C4-2B (cell line): ENCODE results near the gene MYH1.

Source experiments
- H3K27ac ChIP-seq: fragments of 450-650 bp; 2 replicates; pipeline ENCODE4 v1.5.1; 2017
- ZFX ChIP-seq: fragments of 450-650 bp; IDR thresholded peaks from 2 replicates; pipeline ENCODE4 v1.6.1; 2017
- TF ChIP-seq, protein P1 (sequence below): fragments of 450-650 bp; conservative IDR thresholded peaks from 2 replicates; pipeline ENCODE4 v1.5.1; 2017; ENCODE audit warnings: mild to moderate bottlenecking

The MYH1 gene

DNA sequence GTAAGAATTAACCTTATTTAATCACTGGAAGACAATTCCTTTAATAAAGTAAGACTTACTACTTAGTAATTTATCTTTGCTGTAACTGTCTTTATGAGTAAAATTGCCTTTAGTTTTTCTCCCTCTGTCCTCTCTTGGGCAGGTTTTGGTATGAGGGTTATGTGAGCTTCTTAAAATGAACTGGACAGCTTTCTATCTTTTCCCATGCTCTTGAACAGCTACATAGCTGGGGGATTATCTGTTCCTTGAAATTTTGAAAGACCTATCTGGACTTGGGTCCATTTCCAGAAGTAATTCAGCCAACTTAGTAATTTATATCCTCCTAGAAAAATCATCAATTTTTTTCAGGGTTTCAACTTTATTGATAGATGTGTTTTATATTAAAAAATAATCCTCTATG lies 3.6 kb upstream of the MYH1 start:
- TF ChIP-seq, protein P1, sequence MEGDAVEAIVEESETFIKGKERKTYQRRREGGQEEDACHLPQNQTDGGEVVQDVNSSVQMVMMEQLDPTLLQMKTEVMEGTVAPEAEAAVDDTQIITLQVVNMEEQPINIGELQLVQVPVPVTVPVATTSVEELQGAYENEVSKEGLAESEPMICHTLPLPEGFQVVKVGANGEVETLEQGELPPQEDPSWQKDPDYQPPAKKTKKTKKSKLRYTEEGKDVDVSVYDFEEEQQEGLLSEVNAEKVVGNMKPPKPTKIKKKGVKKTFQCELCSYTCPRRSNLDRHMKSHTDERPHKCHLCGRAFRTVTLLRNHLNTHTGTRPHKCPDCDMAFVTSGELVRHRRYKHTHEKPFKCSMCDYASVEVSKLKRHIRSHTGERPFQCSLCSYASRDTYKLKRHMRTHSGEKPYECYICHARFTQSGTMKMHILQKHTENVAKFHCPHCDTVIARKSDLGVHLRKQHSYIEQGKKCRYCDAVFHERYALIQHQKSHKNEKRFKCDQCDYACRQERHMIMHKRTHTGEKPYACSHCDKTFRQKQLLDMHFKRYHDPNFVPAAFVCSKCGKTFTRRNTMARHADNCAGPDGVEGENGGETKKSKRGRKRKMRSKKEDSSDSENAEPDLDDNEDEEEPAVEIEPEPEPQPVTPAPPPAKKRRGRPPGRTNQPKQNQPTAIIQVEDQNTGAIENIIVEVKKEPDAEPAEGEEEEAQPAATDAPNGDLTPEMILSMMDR = no peak
- no peak for TF ChIP-seq ZFX
- H3K27ac ChIP-seq = no peak overlapping the region

DNA sequence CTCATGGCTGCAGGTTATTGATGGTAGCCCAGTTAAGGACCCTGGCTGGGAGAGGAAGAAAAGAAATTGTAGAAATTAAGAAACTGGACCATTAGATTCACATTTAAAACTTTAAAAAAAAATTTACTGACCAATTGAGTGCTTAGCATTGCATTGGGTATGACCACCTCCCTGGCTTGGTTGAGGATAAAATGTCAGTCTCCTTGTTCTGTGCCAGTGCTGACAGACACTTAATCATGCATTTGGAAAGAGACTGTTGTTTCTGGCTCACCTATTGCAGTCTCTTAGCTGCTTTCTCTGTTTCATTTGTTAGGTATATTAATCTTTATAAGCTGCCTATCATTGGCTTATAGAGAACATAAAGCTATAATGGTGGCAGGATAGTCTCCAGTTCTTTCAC lies 1.7 kb downstream of the MYH1 start:
- TF ChIP-seq, protein P1 = no peak
- no peak for TF ChIP-seq ZFX
- H3K27ac ChIP-seq = no peak overlapping the region

DNA sequence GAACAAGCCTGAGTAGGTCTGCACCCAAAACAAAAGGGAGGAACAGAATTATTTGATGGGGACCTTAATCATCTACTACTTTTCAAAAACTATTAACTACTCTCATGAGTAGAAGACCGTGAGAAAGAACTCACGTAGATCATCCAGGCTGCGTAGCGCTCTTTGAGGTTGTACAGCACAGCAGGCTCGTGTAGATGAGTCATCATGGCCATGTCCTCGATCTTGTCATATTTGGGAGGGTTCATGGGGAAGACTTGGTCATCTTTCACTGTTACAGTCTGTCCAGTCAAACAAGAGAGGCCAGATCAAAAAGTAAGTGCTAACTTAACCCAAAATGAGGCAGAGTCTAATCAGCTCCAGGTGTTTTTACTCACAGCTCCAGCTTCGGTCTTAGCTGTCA lies 2.3 kb downstream of the MYH1 start:
- H3K27ac ChIP-seq = no peak overlapping the region
- no peak for TF ChIP-seq ZFX
- TF ChIP-seq, protein P1 = no peak

DNA sequence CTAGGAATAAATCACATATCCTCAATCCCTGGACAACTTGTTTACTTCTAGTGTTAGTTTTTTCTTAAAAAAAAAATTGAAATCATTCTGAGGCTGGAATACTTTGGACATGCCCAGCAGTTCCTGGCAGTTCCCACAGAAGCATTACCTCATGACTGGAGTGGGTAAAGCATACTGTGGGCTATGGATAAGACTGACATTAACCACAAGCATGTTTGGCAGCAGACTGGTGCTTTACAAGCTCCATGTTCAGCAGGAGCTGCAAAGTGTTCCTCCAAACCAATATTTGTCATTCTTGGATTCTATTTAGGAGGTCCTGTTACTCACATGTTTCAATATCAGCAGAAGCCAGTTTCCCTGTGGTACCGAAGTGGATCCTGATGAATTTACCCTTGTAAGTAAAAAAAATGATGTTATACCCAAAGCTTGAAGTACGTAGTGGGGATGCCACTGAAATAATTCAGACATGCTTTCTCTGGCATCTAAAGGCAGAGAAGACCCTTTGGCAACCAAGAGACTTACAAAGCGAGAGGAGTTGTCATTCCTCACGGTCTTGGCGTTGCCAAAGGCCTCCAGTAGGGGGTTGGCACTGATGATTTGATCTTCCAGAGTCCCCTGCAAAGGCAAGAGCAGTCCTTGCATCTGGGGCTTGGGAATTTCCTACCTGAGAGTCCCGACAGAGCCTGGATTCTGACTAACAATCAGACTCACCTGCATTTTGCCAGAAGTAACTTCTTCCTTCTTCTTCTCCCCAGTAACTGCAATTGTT lies 4.9 kb downstream of the MYH1 start:
- no peak for TF ChIP-seq ZFX
- TF ChIP-seq, protein P1 = no peak; the same call in 1 of the 2 replicates
- no peak overlapping the region for H3K27ac ChIP-seq

DNA sequence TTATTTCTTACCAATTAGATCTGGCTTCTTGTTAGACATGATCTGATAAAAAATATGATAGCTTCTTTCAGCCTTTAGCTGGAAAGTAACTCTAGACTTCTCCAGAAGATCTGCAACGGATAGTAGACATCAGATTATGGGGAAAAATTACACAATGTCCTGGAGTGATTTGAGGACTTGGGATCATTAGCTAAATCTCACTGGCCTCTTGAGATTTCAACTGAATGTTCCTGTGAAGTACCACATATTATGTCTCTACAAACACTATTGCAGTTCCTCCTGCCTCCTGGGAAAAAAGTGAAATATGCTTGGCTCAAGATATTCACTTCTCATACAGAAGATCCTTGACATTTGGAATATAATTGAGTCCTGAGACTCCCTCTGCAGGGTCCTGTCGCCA lies 5.5 kb downstream of the MYH1 start:
- TF ChIP-seq ZFX = no peak
- TF ChIP-seq, protein P1 = no peak
- H3K27ac ChIP-seq = no peak overlapping the region

DNA sequence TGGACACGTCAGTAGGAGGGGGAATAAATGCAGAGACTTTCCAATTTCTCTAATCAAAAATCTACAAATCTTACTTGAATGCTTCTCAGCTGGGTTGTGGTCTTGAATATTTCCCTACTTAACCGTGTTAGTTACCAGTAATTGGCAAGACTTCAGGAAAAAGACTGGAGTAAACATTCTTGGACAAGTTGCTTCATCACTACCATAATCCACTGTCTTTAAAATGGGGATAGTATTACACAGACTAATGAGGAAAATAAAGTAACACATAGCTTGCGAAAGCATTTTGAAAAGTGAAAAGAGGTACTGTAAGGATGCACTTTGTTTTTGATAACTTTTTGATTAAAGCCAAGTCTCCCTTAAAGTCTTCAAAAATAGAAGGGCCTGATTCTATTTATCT lies 18.4 kb downstream of the MYH1 start:
- TF ChIP-seq, protein P1 = no peak
- TF ChIP-seq ZFX = no peak

DNA sequence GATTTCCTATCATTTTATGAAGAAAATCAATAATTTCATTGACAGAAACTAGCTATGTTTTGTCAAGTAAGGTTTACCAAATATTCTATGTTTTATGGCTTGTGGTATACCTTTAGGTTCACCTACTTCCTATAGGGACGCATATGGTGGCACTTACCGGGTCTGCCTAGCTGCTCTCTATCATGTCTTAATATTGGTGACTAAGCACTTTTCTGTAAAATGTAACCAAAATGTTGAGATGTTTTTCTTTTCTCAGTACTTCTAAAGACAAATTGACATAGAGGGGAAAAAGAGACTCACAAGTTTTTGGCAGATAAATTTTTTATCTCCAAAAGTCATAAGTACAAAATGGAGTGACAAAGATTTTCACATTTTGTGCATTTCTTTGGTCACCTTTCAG lies 26.3 kb downstream of the MYH1 start:
- TF ChIP-seq, protein P1 = no peak
- no peak for TF ChIP-seq ZFX
- no peak overlapping the region for H3K27ac ChIP-seq

More for the DNA sequence above, 18.4 kb downstream of the MYH1 start:
- no peak overlapping the region for H3K27ac ChIP-seq
